Fibroblast of skin of right biceps (primary cell): ENCODE data around the gene GPR33.
"Not testable (repeated sequence)": the region's sequence is repeated elsewhere in the genome, so short reads cannot be mapped to it uniquely, and the experiment has no call there.

Experiments used
- DNase-seq: peaks from one replicate; pipeline ENCODE4 v3.0.0-alpha.2; 2013

The GPR33 gene

GRCh38 chr14:31457665-31458659 lies 29.9 kb downstream of the GPR33 start:
- no peak for DNase-seq

- DNase-seq: peak; percentile 94
These were observed 30.8 kb downstream of the GPR33 start, which contains the start of gene DTD2 for GRCh38 chr14:31456841-31457664. Gene DTD2, minus strand, starts transcription at chr14:31457506. Its CDS starts 113 bp downstream, at chr14:31457393.

GRCh38 chr14:31449971-31450610 lies 37.7 kb downstream of the GPR33 start:
- DNase-seq: peak; percentile 30

- no peak for DNase-seq
These were observed 38.7 kb downstream of the GPR33 start for GRCh38 chr14:31449136-31449535.

GRCh38 chr14:31445703-31446102 lies 42.1 kb downstream of the GPR33 start:
- no peak for DNase-seq

GRCh38 chr14:31442284-31442683 lies 45.6 kb downstream of the GPR33 start:
- DNase-seq: no peak

GRCh38 chr14:31441273-31442111 lies 46.3 kb downstream of the GPR33 start:
- DNase-seq: peak; percentile 66

- peak; percentile 14 for DNase-seq
These were observed 47.6 kb downstream of the GPR33 start for GRCh38 chr14:31440280-31440679.

- no peak for DNase-seq
These were observed 48.3 kb downstream of the GPR33 start for GRCh38 chr14:31439561-31439960.

- not testable (repeated sequence) for DNase-seq
These were observed 50.7 kb downstream of the GPR33 start for GRCh38 chr14:31437045-31437691.

GRCh38 chr14:31435276-31435675 lies 52.6 kb downstream of the GPR33 start:
- peak; percentile 68 for DNase-seq
